Measurements from ENCODE around the gene ZDHHC11.
"Not testable (repeated sequence)": the region's sequence is repeated elsewhere in the genome, so short reads cannot be mapped to it uniquely, and the experiment has no call there.

DNA sequence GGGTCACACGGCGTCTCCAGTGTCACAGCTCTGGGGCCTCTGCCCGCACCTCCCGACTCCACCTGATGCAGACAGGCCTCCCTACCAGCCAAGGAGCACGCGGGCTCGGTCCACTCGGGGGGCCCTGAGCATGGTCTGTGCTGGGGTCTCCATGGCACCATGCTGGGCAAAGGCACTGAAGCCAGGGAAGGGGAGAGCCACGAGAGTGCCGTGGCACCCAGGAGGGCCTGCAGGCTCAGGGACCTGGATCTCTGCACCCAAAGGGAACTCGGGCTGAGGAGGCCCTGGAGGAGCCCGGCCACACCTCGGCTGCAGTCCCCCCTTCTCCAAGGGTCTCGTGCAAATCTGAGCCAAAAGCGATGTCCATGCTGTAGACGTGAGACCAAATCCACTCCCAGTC is 6.4 kb downstream of the ZDHHC11 start:
- not testable (repeated sequence) for TF ChIP-seq EP300 (IDR thresholded peaks at IDR 0.05)
- TF ChIP-seq, protein P1, sequence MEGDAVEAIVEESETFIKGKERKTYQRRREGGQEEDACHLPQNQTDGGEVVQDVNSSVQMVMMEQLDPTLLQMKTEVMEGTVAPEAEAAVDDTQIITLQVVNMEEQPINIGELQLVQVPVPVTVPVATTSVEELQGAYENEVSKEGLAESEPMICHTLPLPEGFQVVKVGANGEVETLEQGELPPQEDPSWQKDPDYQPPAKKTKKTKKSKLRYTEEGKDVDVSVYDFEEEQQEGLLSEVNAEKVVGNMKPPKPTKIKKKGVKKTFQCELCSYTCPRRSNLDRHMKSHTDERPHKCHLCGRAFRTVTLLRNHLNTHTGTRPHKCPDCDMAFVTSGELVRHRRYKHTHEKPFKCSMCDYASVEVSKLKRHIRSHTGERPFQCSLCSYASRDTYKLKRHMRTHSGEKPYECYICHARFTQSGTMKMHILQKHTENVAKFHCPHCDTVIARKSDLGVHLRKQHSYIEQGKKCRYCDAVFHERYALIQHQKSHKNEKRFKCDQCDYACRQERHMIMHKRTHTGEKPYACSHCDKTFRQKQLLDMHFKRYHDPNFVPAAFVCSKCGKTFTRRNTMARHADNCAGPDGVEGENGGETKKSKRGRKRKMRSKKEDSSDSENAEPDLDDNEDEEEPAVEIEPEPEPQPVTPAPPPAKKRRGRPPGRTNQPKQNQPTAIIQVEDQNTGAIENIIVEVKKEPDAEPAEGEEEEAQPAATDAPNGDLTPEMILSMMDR (IDR thresholded peaks at IDR 0.05) = not testable (repeated sequence)

Data from upper lobe of left lung (tissue), 4 donors.